Activated CD8-positive, alpha-beta memory T cell treated with anti-CD3 and anti-CD28 coated beads for 48 hours (primary cell): ENCODE results near the gene NUP153.
"Not testable (repeated sequence)": the region's sequence is repeated elsewhere in the genome, so short reads cannot be mapped to it uniquely, and the experiment has no call there.

Source experiments
- DNase-seq, 3 experiments: peaks; one replicate each; pipeline ENCODE4 v3.0.0-alpha.2; 2020; ENCODE audit warnings: low read depth in 2 of 3, low spot score in 2 of 3

The NUP153 gene

GRCh38 chr6:17606606-17607005, 100.1 kb downstream of the NUP153 start:
- DNase-seq, result no peak

- DNase-seq, result no peak
Measured at GRCh38 chr6:17602888-17603287, 103.8 kb downstream of the NUP153 start.

- DNase-seq, result no peak
Measured at GRCh38 chr6:17601386-17601703, 105.4 kb downstream of the NUP153 start.

- peak; percentile 18 to 45 (median 25) for DNase-seq
Measured at GRCh38 chr6:17600527-17601385, 106.0 kb downstream of the NUP153 start.

- DNase-seq, result peak; percentile 92 to 95 (median 93)
Measured at GRCh38 chr6:17599877-17600526, 106.7 kb downstream of the NUP153 start, which contains the start of gene FAM8A1. Gene FAM8A1, plus strand, starts transcription at chr6:17600302. Its CDS starts 108 bp downstream, at chr6:17600410.

GRCh38 chr6:17596085-17596484, 110.6 kb downstream of the NUP153 start:
- no peak for DNase-seq

GRCh38 chr6:17593246-17593645, 113.5 kb downstream of the NUP153 start:
- no peak for DNase-seq

- no peak for DNase-seq
Measured at GRCh38 chr6:17591287-17591686, 115.4 kb downstream of the NUP153 start.

GRCh38 chr6:17589406-17590096, 117.2 kb downstream of the NUP153 start:
- DNase-seq, result no peak

- no peak for DNase-seq
Measured at GRCh38 chr6:17588011-17588410, 118.7 kb downstream of the NUP153 start.

GRCh38 chr6:17586623-17587022, 120.1 kb downstream of the NUP153 start:
- not testable (repeated sequence) for DNase-seq

- no peak for DNase-seq
Measured at GRCh38 chr6:17585766-17586490, 120.8 kb downstream of the NUP153 start.

GRCh38 chr6:17584241-17584803, 122.4 kb downstream of the NUP153 start:
- DNase-seq, result no peak

GRCh38 chr6:17583811-17584210, 122.9 kb downstream of the NUP153 start:
- DNase-seq, result no peak

GRCh38 chr6:17581282-17581681, 125.4 kb downstream of the NUP153 start:
- DNase-seq, result not testable (repeated sequence)

- no peak for DNase-seq
Measured at GRCh38 chr6:17580518-17581048, 126.1 kb downstream of the NUP153 start.

GRCh38 chr6:17577059-17577458, 129.7 kb downstream of the NUP153 start:
- DNase-seq, result no peak

- DNase-seq, result no peak
Measured at GRCh38 chr6:17574866-17575560, 131.7 kb downstream of the NUP153 start.

GRCh38 chr6:17565399-17565798, 141.3 kb downstream of the NUP153 start:
- no peak for DNase-seq
